ENCODE measurements around the gene KCTD11. TPM values are rescaled to one million over a fixed set of nuclear protein-coding genes. Genes with fewer than 3 reads are reported as not detected.

The KCTD11 gene
- total RNA-seq, 1 experiment from 2014 or later = 11.0 TPM

- Histone ChIP-seq H3K4me1 (ENCODE audit: control insufficient read depth, insufficient read depth, low read length) (no peaks in the 10 kb centered on the region), H3K4me3 (ENCODE audit: low read depth in 2 of 2, low read length in 2 of 2) (no peak overlapping the region), H3K27ac (ENCODE audit: low read length) (no peak overlapping the region), H3K36me3 (ENCODE audit: control insufficient read depth, insufficient read depth, low read length) (no peaks in the 10 kb centered on the region), H3K27me3 (ENCODE audit: control insufficient read depth, insufficient read depth, low read length) (no peaks in the 10 kb centered on the region), H3K9me3 (ENCODE audit: control insufficient read depth, insufficient read depth, low read depth, low read length) (peaks cover 3% of the 10 kb centered on the region; the same call in 1 of the 2 replicates)
- TF ChIP-seq REST (IDR thresholded peaks at IDR 0.05; ENCODE audit: insufficient read depth in 1 of 2, low read depth in 2 of 2, low read length in 1 of 2) = no peak
- no peak for TF ChIP-seq TCF7L2 (IDR thresholded peaks at IDR 0.05; ENCODE audit: low read depth, low read length)
- no peak for TF ChIP-seq POLR2AphosphoS5 (IDR thresholded peaks at IDR 0.05; ENCODE audit: low read depth, low read length)
- TF ChIP-seq, protein P1, sequence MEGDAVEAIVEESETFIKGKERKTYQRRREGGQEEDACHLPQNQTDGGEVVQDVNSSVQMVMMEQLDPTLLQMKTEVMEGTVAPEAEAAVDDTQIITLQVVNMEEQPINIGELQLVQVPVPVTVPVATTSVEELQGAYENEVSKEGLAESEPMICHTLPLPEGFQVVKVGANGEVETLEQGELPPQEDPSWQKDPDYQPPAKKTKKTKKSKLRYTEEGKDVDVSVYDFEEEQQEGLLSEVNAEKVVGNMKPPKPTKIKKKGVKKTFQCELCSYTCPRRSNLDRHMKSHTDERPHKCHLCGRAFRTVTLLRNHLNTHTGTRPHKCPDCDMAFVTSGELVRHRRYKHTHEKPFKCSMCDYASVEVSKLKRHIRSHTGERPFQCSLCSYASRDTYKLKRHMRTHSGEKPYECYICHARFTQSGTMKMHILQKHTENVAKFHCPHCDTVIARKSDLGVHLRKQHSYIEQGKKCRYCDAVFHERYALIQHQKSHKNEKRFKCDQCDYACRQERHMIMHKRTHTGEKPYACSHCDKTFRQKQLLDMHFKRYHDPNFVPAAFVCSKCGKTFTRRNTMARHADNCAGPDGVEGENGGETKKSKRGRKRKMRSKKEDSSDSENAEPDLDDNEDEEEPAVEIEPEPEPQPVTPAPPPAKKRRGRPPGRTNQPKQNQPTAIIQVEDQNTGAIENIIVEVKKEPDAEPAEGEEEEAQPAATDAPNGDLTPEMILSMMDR (IDR thresholded peaks at IDR 0.05) = no peak
- TF ChIP-seq SIN3A (IDR thresholded peaks at IDR 0.05; ENCODE audit: borderline replicate concordance, insufficient read depth, low read depth, low read length) = no peak
- intact Hi-C loops (cut with micrococcal nuclease; ENCODE audit: unreplicated experiment) (no loop called here), in situ Hi-C loops (cut with HindIII; ENCODE audit: low pct_unique_long_range_greater_than_20kb, low sequenced_read_pairs) (no loop called here)
- CTCF ChIA-PET = no interaction called here
- POLR2A ChIA-PET = interaction anchor here (0.7 kb wide), 1 partner anchor 164 kb away, joined by 3 read pairs; no protein-coding TSS in a partner anchor
- ATAC-seq (no peak), DNase-seq (ENCODE audit: low read depth, low spot score) (no peak)
- no TSS peak for BruUV-seq (replicated peaks)
Observed at GRCh38 chr17:7374353-7374752, 22.4 kb downstream of the KCTD11 start.

DNA sequence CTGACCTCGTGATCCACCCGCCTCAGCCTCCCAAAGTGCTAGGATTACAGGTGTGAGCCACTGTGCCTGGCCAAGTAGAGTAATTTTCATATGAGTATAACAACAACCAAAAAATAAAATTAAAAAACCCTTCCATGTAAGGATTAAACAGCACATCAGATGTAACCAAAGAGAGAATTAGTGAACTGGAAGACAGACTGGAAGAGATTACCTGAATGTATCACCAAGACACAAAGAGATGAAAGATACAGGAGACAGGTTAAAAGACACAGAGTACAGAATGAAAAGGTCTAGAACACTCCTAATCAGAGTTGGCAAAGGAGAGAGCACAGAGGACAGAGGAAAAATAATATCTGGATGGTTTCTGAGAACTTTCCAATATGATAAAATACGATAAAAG, 27.2 kb downstream of the KCTD11 start:
- BruUV-seq (replicated peaks) = no TSS peak
- CTCF ChIA-PET = no interaction called here

More for the DNA sequence above, 27.2 kb downstream of the KCTD11 start:
- no peak for DNase-seq (ENCODE audit: low read depth, low spot score)
- Histone ChIP-seq H3K4me1 (ENCODE audit: control insufficient read depth, insufficient read depth, low read length) (no peaks in the 10 kb centered on the region), H3K36me3 (ENCODE audit: control insufficient read depth, insufficient read depth, low read length) (peaks cover 2% of the 10 kb centered on the region; the same call in 1 of the 2 replicates), H3K4me3 (ENCODE audit: low read depth in 2 of 2, low read length in 2 of 2) (no peak overlapping the region), H3K9me3 (ENCODE audit: control insufficient read depth, insufficient read depth, low read depth, low read length) (peaks cover 3% of the 10 kb centered on the region; the same call in 1 of the 2 replicates), H3K27ac (ENCODE audit: low read length) (no peak overlapping the region), H3K27me3 (ENCODE audit: control insufficient read depth, insufficient read depth, low read length) (no peaks in the 10 kb centered on the region)
- TF ChIP-seq SIN3A (IDR thresholded peaks at IDR 0.05; ENCODE audit: borderline replicate concordance, insufficient read depth, low read depth, low read length) (no peak), REST (IDR thresholded peaks at IDR 0.05; ENCODE audit: insufficient read depth in 1 of 2, low read depth in 2 of 2, low read length in 1 of 2) (no peak), POLR2AphosphoS5 (IDR thresholded peaks at IDR 0.05; ENCODE audit: low read depth, low read length) (no peak), TCF7L2 (IDR thresholded peaks at IDR 0.05; ENCODE audit: low read depth, low read length) (no peak)
- TF ChIP-seq, protein P1 (IDR thresholded peaks at IDR 0.05) = no peak
- POLR2A ChIA-PET = no interaction called here
- no peak for ATAC-seq
- in situ Hi-C loops (cut with HindIII; ENCODE audit: low pct_unique_long_range_greater_than_20kb, low sequenced_read_pairs) (no loop called here), intact Hi-C loops (cut with micrococcal nuclease; ENCODE audit: unreplicated experiment) (no loop called here)
